ENCODE results near the gene STOML1.

DNA sequence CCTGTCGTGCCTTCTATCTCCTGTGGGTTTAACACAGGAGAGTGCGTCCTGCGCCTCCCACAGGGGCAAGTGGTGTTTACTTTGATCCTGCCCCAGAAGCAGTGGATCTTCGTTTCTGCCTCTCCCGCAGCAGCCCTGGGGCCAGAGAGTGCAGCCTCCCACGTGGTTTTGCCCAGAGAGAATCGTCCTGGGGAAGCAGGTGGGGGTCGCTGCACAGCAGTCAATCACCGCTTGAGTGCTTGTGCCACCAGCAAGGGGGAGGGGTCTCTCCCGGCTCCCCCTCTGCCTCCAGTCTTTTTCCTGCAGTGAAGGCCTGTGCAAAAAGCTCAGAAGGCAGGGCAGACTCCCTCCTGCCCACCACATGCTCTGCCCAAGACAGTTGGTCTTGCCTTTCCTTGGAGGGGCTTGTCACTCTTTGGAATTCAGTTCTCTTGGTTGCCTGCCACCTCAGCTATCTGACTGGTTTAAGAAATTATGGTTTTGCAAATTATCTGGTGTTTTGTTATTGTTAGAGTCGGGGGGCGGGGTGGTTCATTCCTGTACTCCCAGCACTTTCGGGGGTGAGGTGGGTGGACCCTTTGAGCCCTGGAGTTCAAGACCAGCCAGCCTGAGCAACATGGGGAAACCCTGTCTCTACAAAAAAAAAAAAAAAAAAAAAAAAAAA lies 26.9 kb downstream of the STOML1 start:
- TF ChIP-seq, protein P1, sequence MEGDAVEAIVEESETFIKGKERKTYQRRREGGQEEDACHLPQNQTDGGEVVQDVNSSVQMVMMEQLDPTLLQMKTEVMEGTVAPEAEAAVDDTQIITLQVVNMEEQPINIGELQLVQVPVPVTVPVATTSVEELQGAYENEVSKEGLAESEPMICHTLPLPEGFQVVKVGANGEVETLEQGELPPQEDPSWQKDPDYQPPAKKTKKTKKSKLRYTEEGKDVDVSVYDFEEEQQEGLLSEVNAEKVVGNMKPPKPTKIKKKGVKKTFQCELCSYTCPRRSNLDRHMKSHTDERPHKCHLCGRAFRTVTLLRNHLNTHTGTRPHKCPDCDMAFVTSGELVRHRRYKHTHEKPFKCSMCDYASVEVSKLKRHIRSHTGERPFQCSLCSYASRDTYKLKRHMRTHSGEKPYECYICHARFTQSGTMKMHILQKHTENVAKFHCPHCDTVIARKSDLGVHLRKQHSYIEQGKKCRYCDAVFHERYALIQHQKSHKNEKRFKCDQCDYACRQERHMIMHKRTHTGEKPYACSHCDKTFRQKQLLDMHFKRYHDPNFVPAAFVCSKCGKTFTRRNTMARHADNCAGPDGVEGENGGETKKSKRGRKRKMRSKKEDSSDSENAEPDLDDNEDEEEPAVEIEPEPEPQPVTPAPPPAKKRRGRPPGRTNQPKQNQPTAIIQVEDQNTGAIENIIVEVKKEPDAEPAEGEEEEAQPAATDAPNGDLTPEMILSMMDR (IDR thresholded peaks at IDR 0.05; ENCODE audit: low read length), result 0 out of 2 replicates have a peak, but pooled peaks have one; percentile 1
- TF ChIP-seq EZH2 (optimal IDR thresholded peaks at IDR 0.05; ENCODE audit: low read depth, low read length) (no peak), EZH2phosphoT487 (IDR thresholded peaks at IDR 0.05; ENCODE audit: low read length) (no peak)

All from MM.1S (cell line).